HCT116 (cell line): ENCODE results near the gene KCNC1.

Experiments used
- ATF3 ChIP-seq: IDR thresholded peaks from 2 replicates; pipeline ENCODE4 v1.6.1; 2012
- CBX3 ChIP-seq: IDR thresholded peaks from 2 replicates; pipeline ENCODE4 v1.6.1; 2012; ENCODE audit warnings: low read depth
- CTCF ChIP-seq, 3 experiments: fragments of 200-600 bp in 1 of 3; sonication (generic) in 1 of 3; IDR thresholded peaks in 2 of 3; conservative IDR thresholded peaks in 1 of 3; 2 replicates each; pipeline ENCODE4 v1.5.1; 2012 to 2017; ENCODE audit warnings: low read depth in 2 of 3, low read length in 2 of 3, antibody characterized with exemption in 1 of 3, borderline replicate concordance in 1 of 3, control low read depth in 1 of 3, mild to moderate bottlenecking in 1 of 3, mixed read lengths in 1 of 3, mixed run types in 1 of 3, moderate library complexity in 1 of 3; ENCODE audit not compliant: insufficient read depth in 1 of 3
- EZH2phosphoT487 ChIP-seq: fragments of 200-600 bp; IDR thresholded peaks from 2 replicates; pipeline ENCODE4 v1.6.1; 2018; ENCODE audit warnings: antibody characterized with exemption, borderline replicate concordance
- POLR2A ChIP-seq: IDR thresholded peaks from 2 replicates; pipeline ENCODE4 v1.7.0; 2011; ENCODE audit warnings: borderline replicate concordance; ENCODE audit not compliant: insufficient read depth, insufficient read length; ENCODE audit errors: extremely low read depth
- RAD21 ChIP-seq: IDR thresholded peaks from 2 replicates; pipeline ENCODE4 v1.6.1; 2012; ENCODE audit warnings: low read depth, mild to moderate bottlenecking
- ZBTB33 ChIP-seq: IDR thresholded peaks from 2 replicates; pipeline ENCODE4 v1.6.1; 2011; ENCODE audit warnings: mild to moderate bottlenecking, low read length, moderate library complexity; ENCODE audit not compliant: insufficient replicate concordance; ENCODE audit errors: extremely low read depth

- no peak for TF ChIP-seq CTCF (IDR thresholded peaks at IDR 0.05 in 2 of 3, conservative IDR thresholded peaks at IDR 0.05 in 1 of 3; ENCODE audit: borderline replicate concordance in 1 of 3, insufficient read depth in 1 of 3, low read depth in 2 of 3, low read length in 2 of 3)
- TF ChIP-seq ATF3 = no peak
- TF ChIP-seq ZBTB33 = no peak
- no peak for TF ChIP-seq EZH2phosphoT487
- no peak for TF ChIP-seq CBX3
- no peak for TF ChIP-seq POLR2A
- no peak for TF ChIP-seq RAD21
These were observed 39.1 kb downstream of the KCNC1 start for GRCh38 chr11:17773674-17774073.
